AG04450 (cell line): ENCODE results near the gene ASCL5. TPM values are rescaled to one million over a fixed set of nuclear protein-coding genes. Genes with fewer than 3 reads are reported as not detected.

Experiments
- CTCF ChIA-PET: fragments of 300-600, 350-600 bp; formaldehyde crosslinking; extraction: SDS; loops from one replicate; lab custom pipeline; 2022; ENCODE audit warnings: antibody characterized with exemption, inconsistent platforms; lab: Charles Lee
- POLR2A ChIA-PET: fragments of 350-600 bp; formaldehyde crosslinking; extraction: SDS; loops from one replicate; lab custom pipeline; 2021; ENCODE audit warnings: antibody characterized with exemption, inconsistent platforms; lab: Yijun Ruan, JAX
- DNase-seq: peaks from one replicate; pipeline ENCODE4 v3.0.0-alpha.2; 2011; ENCODE audit warnings: low read depth, low spot score
- H3K27ac ChIP-seq: one replicate; pipeline ENCODE4 v1.5.1; 2012; ENCODE audit warnings: low read depth, low read length, control low read depth
- H3K27me3 ChIP-seq: one replicate; pipeline ENCODE4 v1.6.0; 2012; ENCODE audit warnings: low read length; ENCODE audit not compliant: control insufficient read depth, insufficient read depth
- H3K4me3 ChIP-seq: 2 replicates; pipeline ENCODE4 v1.5.1; 2011; ENCODE audit warnings: mild to moderate bottlenecking, low read depth, low read length, control low read depth
- H3K9me3 ChIP-seq: 2 replicates; pipeline ENCODE4 v1.5.1; 2012; ENCODE audit warnings: low read length; ENCODE audit not compliant: control insufficient read depth, insufficient read depth
- polyA plus RNA-seq: library from polyadenylated mRNA; depleted of rRNA; stranded (reverse); fragments of >200 nt; gene quantifications from 2 replicates; pipeline ENCODE4 v1.2.3, GENCODE V29; 2011
- TF ChIP-seq, protein P1 (sequence below): IDR thresholded peaks from 2 replicates; pipeline ENCODE4 v1.5.1; 2011; ENCODE audit warnings: low read depth, low read length, control low read depth, inconsistent platforms

The ASCL5 gene
- polyA plus RNA-seq, 1 experiment: not detected

DNA sequence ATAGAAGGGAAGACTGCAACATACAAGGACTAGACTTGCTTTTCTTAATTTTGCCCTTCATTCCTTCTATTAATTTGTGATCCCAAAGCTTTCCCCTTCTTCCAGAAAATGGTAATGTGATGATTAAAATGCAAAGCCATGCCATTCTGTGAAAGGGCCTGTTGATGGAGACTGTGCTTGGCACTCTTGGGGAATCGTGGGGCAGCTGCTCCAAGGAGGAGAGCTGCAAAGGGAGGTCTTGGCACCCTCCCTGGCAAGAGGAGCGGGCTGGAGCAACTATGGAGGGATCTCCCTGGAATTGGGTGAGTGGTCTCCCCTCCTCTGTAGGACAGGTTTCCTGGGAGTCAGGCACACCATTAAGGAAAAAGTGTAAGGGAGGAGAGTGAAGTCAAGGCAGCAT, 31.4 kb downstream of the ASCL5 start:
- Histone ChIP-seq H3K27ac (no peak overlapping the region), H3K4me3 (no peak overlapping the region), H3K9me3 (no peaks in the 10 kb centered on the region; the same call in 1 of the 2 replicates), H3K27me3 (peaks cover 65% of the 10 kb centered on the region)
- TF ChIP-seq, protein P1, sequence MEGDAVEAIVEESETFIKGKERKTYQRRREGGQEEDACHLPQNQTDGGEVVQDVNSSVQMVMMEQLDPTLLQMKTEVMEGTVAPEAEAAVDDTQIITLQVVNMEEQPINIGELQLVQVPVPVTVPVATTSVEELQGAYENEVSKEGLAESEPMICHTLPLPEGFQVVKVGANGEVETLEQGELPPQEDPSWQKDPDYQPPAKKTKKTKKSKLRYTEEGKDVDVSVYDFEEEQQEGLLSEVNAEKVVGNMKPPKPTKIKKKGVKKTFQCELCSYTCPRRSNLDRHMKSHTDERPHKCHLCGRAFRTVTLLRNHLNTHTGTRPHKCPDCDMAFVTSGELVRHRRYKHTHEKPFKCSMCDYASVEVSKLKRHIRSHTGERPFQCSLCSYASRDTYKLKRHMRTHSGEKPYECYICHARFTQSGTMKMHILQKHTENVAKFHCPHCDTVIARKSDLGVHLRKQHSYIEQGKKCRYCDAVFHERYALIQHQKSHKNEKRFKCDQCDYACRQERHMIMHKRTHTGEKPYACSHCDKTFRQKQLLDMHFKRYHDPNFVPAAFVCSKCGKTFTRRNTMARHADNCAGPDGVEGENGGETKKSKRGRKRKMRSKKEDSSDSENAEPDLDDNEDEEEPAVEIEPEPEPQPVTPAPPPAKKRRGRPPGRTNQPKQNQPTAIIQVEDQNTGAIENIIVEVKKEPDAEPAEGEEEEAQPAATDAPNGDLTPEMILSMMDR: no peak
- CTCF ChIA-PET: interaction anchor here (2.1 kb wide), 1 partner anchor 10 kb away, joined by 7 read pairs; no protein-coding TSS in a partner anchor
- no peak for DNase-seq
- POLR2A ChIA-PET: no interaction called here

DNA sequence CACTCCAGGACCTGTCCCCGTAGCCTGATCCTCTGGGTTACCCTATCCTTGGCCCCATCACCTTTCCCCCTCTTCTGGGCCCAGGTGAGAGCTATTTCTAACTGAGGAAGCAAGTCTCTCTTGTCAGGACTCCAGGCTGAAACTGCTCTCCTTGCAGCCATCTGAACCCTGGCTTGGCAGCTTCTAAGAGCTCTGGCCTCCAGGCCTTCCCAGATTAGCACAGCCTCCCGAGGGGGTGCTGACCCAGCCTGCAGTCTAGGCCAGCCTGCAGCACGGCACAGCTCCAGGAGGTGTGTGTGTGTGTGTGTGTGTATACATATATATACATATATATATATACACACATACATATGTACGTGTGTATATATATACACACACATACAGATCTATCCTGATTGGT, 32.2 kb downstream of the ASCL5 start:
- POLR2A ChIA-PET: no interaction called here
- Histone ChIP-seq H3K27me3 (peaks cover 65% of the 10 kb centered on the region), H3K4me3 (no peak overlapping the region)

DNA sequence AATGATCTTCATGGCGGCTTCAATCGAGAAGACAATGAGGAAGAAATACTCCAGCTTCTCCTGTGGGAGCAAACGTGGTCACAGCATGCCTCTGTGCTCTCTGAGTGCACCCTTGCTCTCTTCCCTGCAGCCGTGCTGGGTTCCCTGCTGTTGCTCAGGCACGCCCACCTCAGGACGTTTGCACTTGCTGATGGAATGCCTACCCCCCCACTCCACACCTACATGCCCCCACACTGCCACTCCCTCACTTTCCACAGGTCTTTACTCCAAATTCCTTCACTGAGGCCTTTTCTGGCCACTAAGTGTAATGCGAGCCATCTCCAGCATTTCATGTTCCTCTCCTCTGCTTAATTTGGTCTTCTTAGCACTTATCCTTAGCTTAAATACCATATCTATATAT, 33.0 kb downstream of the ASCL5 start:
- TF ChIP-seq, protein P1: no peak
- DNase-seq: no peak
- ChIA-PET CTCF (interaction anchor here (1.2 kb wide), 1 partner anchor 8 kb away, joined by 3 read pairs; no protein-coding TSS in a partner anchor), POLR2A (no interaction called here)
- Histone ChIP-seq H3K9me3 (no peaks in the 10 kb centered on the region; the same call in 1 of the 2 replicates), H3K4me3 (no peak overlapping the region), H3K27me3 (peaks cover 66% of the 10 kb centered on the region), H3K27ac (no peak overlapping the region)

More for the DNA sequence above, 32.2 kb downstream of the ASCL5 start:
- CTCF ChIA-PET: interaction anchor here (1.2 to 2.1 kb wide), 2 partner anchors 9 kb away, joined by 3 to 7 read pairs; no protein-coding TSS in a partner anchor
- Histone ChIP-seq H3K27ac (no peak overlapping the region), H3K9me3 (no peaks in the 10 kb centered on the region; the same call in 1 of the 2 replicates)
- no peak for DNase-seq
- TF ChIP-seq, protein P1: no peak

DNA sequence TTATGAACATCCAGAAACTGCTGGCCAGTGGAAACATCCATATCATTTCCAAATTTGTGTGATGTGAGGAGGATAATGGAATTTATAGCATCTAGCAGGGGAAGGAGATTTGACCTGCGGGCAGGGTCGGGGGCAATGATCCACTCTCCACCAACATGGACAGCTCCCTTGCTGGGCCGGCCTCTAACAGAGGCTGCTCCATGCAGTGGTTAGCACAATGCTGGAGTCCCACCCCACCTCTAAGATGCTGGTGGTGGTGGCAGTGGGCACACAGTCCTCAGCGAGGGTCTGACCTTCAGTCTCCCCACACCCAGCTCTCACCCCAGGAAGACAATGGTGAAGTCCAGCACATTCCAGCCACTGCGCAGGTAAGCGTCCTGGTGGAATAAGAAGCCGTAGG, 33.4 kb downstream of the ASCL5 start:
- Histone ChIP-seq H3K27me3 (peaks cover 69% of the 10 kb centered on the region), H3K27ac (no peak overlapping the region), H3K9me3 (no peaks in the 10 kb centered on the region; the same call in 1 of the 2 replicates), H3K4me3 (no peak overlapping the region)
- ChIA-PET CTCF (interaction anchor here (1.2 kb wide), 1 partner anchor 8 kb away, joined by 3 read pairs; no protein-coding TSS in a partner anchor), POLR2A (no interaction called here)
- DNase-seq: no peak
- TF ChIP-seq, protein P1: no peak

DNA sequence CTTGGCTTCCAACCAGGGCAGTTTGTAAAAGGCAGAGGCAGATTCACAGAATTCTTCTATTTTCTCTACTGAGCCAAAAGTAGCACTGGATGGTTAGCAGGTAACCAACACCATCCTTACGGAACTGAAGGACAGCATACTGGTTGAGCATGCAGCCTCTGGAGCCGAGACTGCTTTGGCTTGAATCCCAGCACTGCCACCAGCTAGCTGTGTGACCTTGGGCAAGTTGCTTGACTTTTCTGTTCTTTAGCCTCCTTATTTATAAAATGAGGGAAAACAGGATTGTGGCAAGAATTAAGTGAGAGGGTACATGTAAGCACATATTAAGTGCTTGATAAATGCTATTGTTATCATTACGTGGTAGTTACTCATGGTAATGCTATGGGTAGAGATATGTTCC, 34.2 kb downstream of the ASCL5 start:
- Histone ChIP-seq H3K9me3 (no peaks in the 10 kb centered on the region; the same call in 1 of the 2 replicates), H3K27me3 (peaks cover 69% of the 10 kb centered on the region), H3K4me3 (no peak overlapping the region), H3K27ac (no peak overlapping the region)
- POLR2A ChIA-PET: no interaction called here
- CTCF ChIA-PET: no interaction called here
- no peak for DNase-seq
- TF ChIP-seq, protein P1: no peak
